ENCODE measurements around the gene TFB2M. TPM values are rescaled to one million over a fixed set of nuclear protein-coding genes. Genes with fewer than 3 reads are reported as not detected.

The TFB2M gene
- total and polyA plus RNA-seq, 9 donors: 7.1 to 9.8 (median 9.0) TPM

GRCh38 chr1:246533371-246533905, 32.6 kb downstream of the TFB2M start:
- DNase-seq: no peak
- Histone ChIP-seq H3K4me1 (ENCODE audit: insufficient read depth) (no peaks in the 10 kb centered on the region), H3K36me3 (no peaks in the 10 kb centered on the region), H3K27ac (no peak overlapping the region), H3K9me3 (peaks cover 0 to 5% of the 10 kb centered on the region in 2 donors), H3K27me3 (no peaks in the 10 kb centered on the region), H3K4me3 (no peak overlapping the region)
- intact Hi-C loops (cut with DNase I): no loop called here
- TF ChIP-seq EP300 (IDR thresholded peaks at IDR 0.05): no peak
- no peak for TF ChIP-seq POLR2A (IDR thresholded peaks at IDR 0.05)
- TF ChIP-seq CTCF (IDR thresholded peaks at IDR 0.05): no peak
- 87 to 95% (median 94%) methylated on average over 2 of the region's 2 CpGs for WGBS, 3 donors

- TF ChIP-seq EP300 (IDR thresholded peaks at IDR 0.05) (no peak), CTCF (IDR thresholded peaks at IDR 0.05) (no peak), POLR2A (IDR thresholded peaks at IDR 0.05) (no peak)
- Histone ChIP-seq H3K36me3 (no peaks in the 10 kb centered on the region), H3K27ac (no peak overlapping the region), H3K4me3 (no peak overlapping the region), H3K27me3 (no peaks in the 10 kb centered on the region), H3K9me3 (peaks cover 0 to 5% of the 10 kb centered on the region in 2 donors), H3K4me1 (ENCODE audit: insufficient read depth) (no peaks in the 10 kb centered on the region)
- no peak for DNase-seq
- intact Hi-C loops (cut with DNase I): no loop called here
- 53 to 79% (median 64%) methylated on average over 1 of the region's 1 CpG for WGBS, 3 donors
Measured at GRCh38 chr1:246532519-246532918, 33.5 kb downstream of the TFB2M start.

- Histone ChIP-seq H3K27ac (no peak overlapping the region), H3K4me3 (no peak overlapping the region), H3K36me3 (no peaks in the 10 kb centered on the region), H3K27me3 (no peaks in the 10 kb centered on the region), H3K4me1 (ENCODE audit: insufficient read depth) (no peaks in the 10 kb centered on the region), H3K9me3 (peaks cover 0 to 5% of the 10 kb centered on the region in 2 donors)
- TF ChIP-seq CTCF (IDR thresholded peaks at IDR 0.05) (no peak), EP300 (IDR thresholded peaks at IDR 0.05) (no peak), POLR2A (IDR thresholded peaks at IDR 0.05) (no peak)
- 50 to 79% (median 78%) methylated on average over 2 of the region's 2 CpGs for WGBS, 3 donors
- DNase-seq: no peak
- intact Hi-C loops (cut with DNase I): no loop called here
Measured at GRCh38 chr1:246530482-246530881, 35.6 kb downstream of the TFB2M start.

GRCh38 chr1:246528933-246529731, 36.9 kb downstream of the TFB2M start:
- Histone ChIP-seq H3K27ac (no peak overlapping the region), H3K36me3 (no peaks in the 10 kb centered on the region), H3K4me1 (ENCODE audit: insufficient read depth) (no peaks in the 10 kb centered on the region), H3K4me3 (no peak overlapping the region), H3K9me3 (peaks cover 0 to 5% of the 10 kb centered on the region in 2 donors), H3K27me3 (no peaks in the 10 kb centered on the region)
- intact Hi-C loops (cut with DNase I): no loop called here
- TF ChIP-seq POLR2A (IDR thresholded peaks at IDR 0.05) (no peak), CTCF (IDR thresholded peaks at IDR 0.05) (no peak), EP300 (IDR thresholded peaks at IDR 0.05) (no peak)
- 68 to 75% (median 73%) methylated on average over 8 of the region's 8 CpGs for WGBS, 3 donors
- DNase-seq: no peak
